Heart right ventricle (tissue), 16 donors: ENCODE measurements around the gene CDC42EP3. TPM values are rescaled to one million over a fixed set of nuclear protein-coding genes. Genes with fewer than 3 reads are reported as not detected.

Experiments used
- ATAC-seq, 8 donors: fragments of 200-7000 bp; cut with Tn5 transposase; one replicate each; pipeline ENCODE4 v1.9.1; 2020; ENCODE audit warnings: mild to moderate bottlenecking in 8 of 8, moderate library complexity in 8 of 8, moderate number of reproducible peaks in 1 of 8
- DNase-seq, 2 donors: peaks; one replicate each; pipeline ENCODE4 v3.0.0-alpha.2; 2020
- H3K27ac ChIP-seq, 10 donors: fragments of 200-600 bp; sonication (generic) in 2 of 10; one replicate each; pipeline versions ENCODE4 v1.5.0 to v1.8.0; 2020 to 2022; ENCODE audit warnings: mild to moderate bottlenecking in 3 of 10
- H3K27me3 ChIP-seq, 7 donors: fragments of 200-600 bp; one replicate each; pipeline ENCODE4 v1.8.0; 2021 to 2022; ENCODE audit warnings: mild to moderate bottlenecking in 2 of 7
- H3K36me3 ChIP-seq, 9 donors: fragments of 200-600 bp; sonication (generic) in 1 of 9; one replicate each; pipeline versions ENCODE4 v1.5.0 to v1.8.0; 2020 to 2022; ENCODE audit warnings: mild to moderate bottlenecking in 2 of 9
- H3K4me1 ChIP-seq, 9 donors: fragments of 200-600 bp; sonication (generic) in 1 of 9; one replicate each; pipeline versions ENCODE4 v1.5.0 to v1.8.0; 2020 to 2022; ENCODE audit warnings: mild to moderate bottlenecking in 4 of 9
- H3K4me3 ChIP-seq, 10 donors: fragments of 200-600 bp; sonication (generic) in 2 of 10; one replicate each; pipeline versions ENCODE4 v1.5.0 to v1.8.0; 2020 to 2022; ENCODE audit warnings: mild to moderate bottlenecking in 7 of 10, moderate library complexity in 2 of 10
- H3K9me3 ChIP-seq, 11 donors: fragments of 200-600 bp in 10 of 11; sonication (generic) in 2 of 11; one replicate each; pipeline versions ENCODE4 v1.5.0 to v1.8.0; 2013 to 2022; ENCODE audit warnings: mild to moderate bottlenecking in 2 of 11, control low read depth in 1 of 11, moderate library complexity in 1 of 11
- WGBS, 2 donors: extraction: QIAGEN DNeasy Blood & Tissue Kit; methylation state at CpG; one replicate each; pipeline ENCODE4 v1.1.7; 2013; ENCODE audit warnings: inconsistent platforms in 1 of 2; 5-methylcytosine and 5-hydroxymethylcytosine counted together
- intact Hi-C, 10 donors: fragments of 100-400 bp; cut with DNase I; formaldehyde crosslinking; loops; one replicate each; pipeline versions ENCODE4 v1.11.1 to v1.14.2; 2022
- polyA plus RNA-seq, 2 donors: library from polyadenylated mRNA; stranded (reverse); fragments of 200-250 nt; gene quantifications; one replicate each; pipeline ENCODE4 v1.2.3, GENCODE V29; 2013
- total RNA-seq, 10 donors: library from RNA; stranded (reverse); fragmentation: NEBNext Ultra II Directional in 3 of 10; extraction: Animal tissue kit (Norgen Biotek cat#: 25700) in 3 of 10; gene quantifications; one replicate each; pipeline versions ENCODE4 v1.2.1 to v1.2.4, GENCODE V29; 2021 to 2023
- TF ChIP-seq, protein P1 (sequence below), 9 donors: fragments of 200-600 bp; sonication (generic) in 2 of 9; IDR thresholded peaks; one replicate each; pipeline versions ENCODE4 v1.5.0 to v1.8.0; 2021 to 2022; ENCODE audit warnings: antibody characterized with exemption in 9 of 9, mild to moderate bottlenecking in 5 of 9, moderate library complexity in 1 of 9
- donor health status: Arrhythmogenic right ventricular cardiomyopathy.
- donor health status: ischemic (EF 13 %, LVEDD 7.1; RV severe dilation, severe dysfunction).
- donor health status: healthy with polysubstance abuse.
- donor health status: DM: no; HTN: yes; CAD: no.
- donor health status: DM: no; HTN: no; CAD: no.
- donor health status: ischemic (EF 25% LVEDD 6.9; RV normal size, moderate dysfunction).
- donor health status: ischemic (EF 25% LVEDD 5.7; RV mildly dilated, moderate dysfunction).
- donor health status: healthy.
- donor health status: DM: yes; HTN: yes; CAD: no.
- donor health status: Ischemic cardiomyopathy.
- donor health status: ischemic (EF 35%, LVEDD 5.7; RV mildly dilated, moderate dysfunction).
- donor health status: nonischemic (EF 11% LVEDD 7.7; RV severe dilation, severe dysfunction).
- donor health status: DM: yes; HTN: yes; CAD: no.
- donor health status: PGD.
- donor health status: ischemic (EF 29% LVEDD 5.4; RV normal size, mild dysfunction).
- donor health status: nonischemic (EF 23%, LVEDD 6.1; RV moderate dilation, normal function).

CDC42EP3 gene
- total and polyA plus RNA-seq, 12 donors, result 28.4 to 188 (median 120) TPM

GRCh38 chr2:37593694-37594093, 77.7 kb downstream of the CDC42EP3 start:
- 62 to 78% methylated on average over 3 of the region's 3 CpGs for WGBS, 2 donors
- H3K4me3 ChIP-seq, result no peak overlapping the region
- TF ChIP-seq, protein P1, sequence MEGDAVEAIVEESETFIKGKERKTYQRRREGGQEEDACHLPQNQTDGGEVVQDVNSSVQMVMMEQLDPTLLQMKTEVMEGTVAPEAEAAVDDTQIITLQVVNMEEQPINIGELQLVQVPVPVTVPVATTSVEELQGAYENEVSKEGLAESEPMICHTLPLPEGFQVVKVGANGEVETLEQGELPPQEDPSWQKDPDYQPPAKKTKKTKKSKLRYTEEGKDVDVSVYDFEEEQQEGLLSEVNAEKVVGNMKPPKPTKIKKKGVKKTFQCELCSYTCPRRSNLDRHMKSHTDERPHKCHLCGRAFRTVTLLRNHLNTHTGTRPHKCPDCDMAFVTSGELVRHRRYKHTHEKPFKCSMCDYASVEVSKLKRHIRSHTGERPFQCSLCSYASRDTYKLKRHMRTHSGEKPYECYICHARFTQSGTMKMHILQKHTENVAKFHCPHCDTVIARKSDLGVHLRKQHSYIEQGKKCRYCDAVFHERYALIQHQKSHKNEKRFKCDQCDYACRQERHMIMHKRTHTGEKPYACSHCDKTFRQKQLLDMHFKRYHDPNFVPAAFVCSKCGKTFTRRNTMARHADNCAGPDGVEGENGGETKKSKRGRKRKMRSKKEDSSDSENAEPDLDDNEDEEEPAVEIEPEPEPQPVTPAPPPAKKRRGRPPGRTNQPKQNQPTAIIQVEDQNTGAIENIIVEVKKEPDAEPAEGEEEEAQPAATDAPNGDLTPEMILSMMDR (IDR thresholded peaks at IDR 0.05), result no peak
- DNase-seq, result no peak
- no peaks in the 10 kb centered on the region for H3K36me3 ChIP-seq
- H3K27me3 ChIP-seq, result no peaks in the 10 kb centered on the region
- H3K27ac ChIP-seq, result no peak overlapping the region
- intact Hi-C loops, result loop anchor here in 1 of 10 donors (2.0 kb wide), 1 partner anchor 21 kb away; no protein-coding TSS in a partner anchor
- H3K9me3 ChIP-seq, result peaks cover 0 to 25% (median 4%) of the 10 kb centered on the region in 11 donors
- ATAC-seq, result no peak
- H3K4me1 ChIP-seq, result peaks cover 0 to 17% (median 0%) of the 10 kb centered on the region in 9 donors

DNA sequence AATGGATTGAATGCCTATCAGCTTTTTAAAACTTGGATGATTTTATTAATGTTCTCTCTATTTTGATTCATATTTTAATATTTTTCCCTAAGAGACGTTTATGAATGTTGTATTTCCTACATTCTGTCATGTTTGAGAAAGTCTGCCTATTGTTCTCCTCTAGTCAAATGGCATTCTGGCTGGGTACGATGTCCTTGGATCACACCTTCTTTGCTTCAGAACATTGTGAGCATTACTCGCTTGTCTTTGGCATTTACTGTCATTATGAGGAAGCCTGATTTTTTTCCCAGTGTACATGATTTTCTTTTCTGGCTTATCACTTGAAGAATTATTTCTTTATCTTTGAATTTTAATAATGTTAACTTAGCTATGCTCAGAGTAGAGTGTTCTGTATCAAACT, 78.4 kb downstream of the CDC42EP3 start:
- intact Hi-C loops, result no loop called here
- H3K27ac ChIP-seq, result no peak overlapping the region
- H3K27me3 ChIP-seq, result no peaks in the 10 kb centered on the region
- no peak for DNase-seq
- TF ChIP-seq, protein P1 (IDR thresholded peaks at IDR 0.05), result no peak
- H3K9me3 ChIP-seq, result peaks cover 0 to 25% (median 4%) of the 10 kb centered on the region in 11 donors
- peaks cover 0 to 20% (median 0%) of the 10 kb centered on the region in 9 donors for H3K4me1 ChIP-seq
- ATAC-seq, result peak in 1 of 8 donors; percentile 70
- H3K36me3 ChIP-seq, result no peaks in the 10 kb centered on the region
- 41 to 57% methylated on average over 3 of the region's 3 CpGs for whole genome bisulfite sequencing, 2 donors
- no peak overlapping the region for H3K4me3 ChIP-seq
